Caco-2 (cell line): ENCODE measurements around the gene GP5. TPM values are rescaled to one million over a fixed set of nuclear protein-coding genes. Genes with fewer than 3 reads are reported as not detected.

ENCODE experiments used
- BruUV-seq: library from RNA; stranded (reverse); fragments of 400-500 nt; replicated peaks from 2 replicates; lab custom pipeline; 2021; lab: Mats Ljungman, UMichigan
- CTCF ChIA-PET: fragments of 300-600 bp; sonication (Branson Sonifier 250); formaldehyde crosslinking; loops from one replicate; lab custom pipeline; 2022; ENCODE audit warnings: antibody characterized with exemption; lab: Charles Lee
- POLR2A ChIA-PET: fragments of 300-600 bp; sonication (Branson Sonifier 250); formaldehyde crosslinking; loops from one replicate; lab custom pipeline; 2022; ENCODE audit warnings: antibody characterized with exemption; lab: Charles Lee
- DNase-seq, 2 experiments: peaks; one replicate each; pipeline versions ENCODE4 v3.0.0 to v3.0.0-alpha.2; 2020 to 2022
- H3K27me3 ChIP-seq: replicated peaks from 2 replicates; pipeline ENCODE4 v1.6.0; 2011; ENCODE audit warnings: low read length; ENCODE audit not compliant: control insufficient read depth, insufficient read depth
- H3K36me3 ChIP-seq: 2 replicates; pipeline ENCODE4 v1.5.1; 2011; ENCODE audit warnings: low read length; ENCODE audit not compliant: control insufficient read depth, insufficient read depth
- H3K4me1 ChIP-seq: fragments of 250-450 bp; sonication (Bioruptor Pico); 2 replicates; pipeline ENCODE4 v1.5.1; 2020; ENCODE audit warnings: mild to moderate bottlenecking
- H3K4me3 ChIP-seq: 2 replicates; pipeline ENCODE4 v1.5.1; 2011; ENCODE audit warnings: low read depth, mild to moderate bottlenecking, control low read depth, low read length
- H3K9me3 ChIP-seq: fragments of 250-450 bp; sonication (Bioruptor Pico); 2 replicates; pipeline ENCODE4 v1.5.1; 2020; ENCODE audit warnings: mild to moderate bottlenecking, moderate library complexity
- H3K27ac Mint-ChIP-seq: one replicate; pipeline ENCODE4 v1.8.0; 2022; ENCODE audit warnings: mixed read lengths; ENCODE audit not compliant: unreplicated experiment
- H3K27me3 Mint-ChIP-seq: one replicate; pipeline ENCODE4 v1.8.0; 2022; ENCODE audit warnings: mixed read lengths; ENCODE audit not compliant: insufficient read depth, unreplicated experiment
- H3K36me3 Mint-ChIP-seq: one replicate; pipeline ENCODE4 v1.8.0; 2022; ENCODE audit warnings: mild to moderate bottlenecking, mixed read lengths; ENCODE audit not compliant: insufficient read depth, unreplicated experiment
- H3K4me1 Mint-ChIP-seq: one replicate; pipeline ENCODE4 v1.8.0; 2022; ENCODE audit warnings: low read depth, mixed read lengths; ENCODE audit not compliant: unreplicated experiment
- H3K4me3 Mint-ChIP-seq: one replicate; pipeline ENCODE4 v1.8.0; 2022; ENCODE audit warnings: mild to moderate bottlenecking, moderate library complexity, mixed read lengths; ENCODE audit not compliant: unreplicated experiment
- H3K9me3 Mint-ChIP-seq: one replicate; pipeline ENCODE4 v1.8.0; 2022; ENCODE audit warnings: mixed read lengths; ENCODE audit not compliant: unreplicated experiment
- intact Hi-C: fragments of 100-400 bp; cut with micrococcal nuclease; formaldehyde crosslinking; loops from one replicate; pipeline ENCODE4 v1.10.0; 2022; ENCODE audit not compliant: unreplicated experiment
- total RNA-seq: library from RNA; stranded (reverse); gene quantifications from 2 replicates; pipeline ENCODE4 v1.2.3, GENCODE V29; 2022
- TF ChIP-seq, protein P1 (sequence below), 2 experiments: fragments of 200-600 bp in 1 of 2; IDR thresholded peaks; 1 replicate in 1 of 2; 2 replicates in 1 of 2; pipeline versions ENCODE4 v1.5.1 to v1.8.0; 2011 to 2022; ENCODE audit warnings: antibody characterized with exemption in 1 of 2, control low read depth in 1 of 2, inconsistent platforms in 1 of 2, low read depth in 1 of 2, low read length in 1 of 2, mild to moderate bottlenecking in 1 of 2, moderate library complexity in 1 of 2; ENCODE audit not compliant: insufficient read depth in 1 of 2, severe bottlenecking in 1 of 2, unreplicated experiment in 1 of 2

GP5 gene
- total RNA-seq, 1 experiment from 2014 or later, result 0.25 TPM

- Mint-ChIP-seq H3K36me3 (peaks cover 71% of the 10 kb centered on the region), H3K27me3 (no peaks in the 10 kb centered on the region), H3K4me1 (peaks cover 6% of the 10 kb centered on the region), H3K4me3 (no peak overlapping the region), H3K9me3 (no peaks in the 10 kb centered on the region), H3K27ac (no peak overlapping the region)
- BruUV-seq, result no TSS peak
- intact Hi-C loops, result no loop called here
- TF ChIP-seq, protein P1, sequence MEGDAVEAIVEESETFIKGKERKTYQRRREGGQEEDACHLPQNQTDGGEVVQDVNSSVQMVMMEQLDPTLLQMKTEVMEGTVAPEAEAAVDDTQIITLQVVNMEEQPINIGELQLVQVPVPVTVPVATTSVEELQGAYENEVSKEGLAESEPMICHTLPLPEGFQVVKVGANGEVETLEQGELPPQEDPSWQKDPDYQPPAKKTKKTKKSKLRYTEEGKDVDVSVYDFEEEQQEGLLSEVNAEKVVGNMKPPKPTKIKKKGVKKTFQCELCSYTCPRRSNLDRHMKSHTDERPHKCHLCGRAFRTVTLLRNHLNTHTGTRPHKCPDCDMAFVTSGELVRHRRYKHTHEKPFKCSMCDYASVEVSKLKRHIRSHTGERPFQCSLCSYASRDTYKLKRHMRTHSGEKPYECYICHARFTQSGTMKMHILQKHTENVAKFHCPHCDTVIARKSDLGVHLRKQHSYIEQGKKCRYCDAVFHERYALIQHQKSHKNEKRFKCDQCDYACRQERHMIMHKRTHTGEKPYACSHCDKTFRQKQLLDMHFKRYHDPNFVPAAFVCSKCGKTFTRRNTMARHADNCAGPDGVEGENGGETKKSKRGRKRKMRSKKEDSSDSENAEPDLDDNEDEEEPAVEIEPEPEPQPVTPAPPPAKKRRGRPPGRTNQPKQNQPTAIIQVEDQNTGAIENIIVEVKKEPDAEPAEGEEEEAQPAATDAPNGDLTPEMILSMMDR (IDR thresholded peaks at IDR 0.05; ENCODE audit: insufficient read depth in 1 of 2, low read depth in 1 of 2, low read length in 1 of 2, severe bottlenecking in 1 of 2, unreplicated experiment in 1 of 2), result no peak
- Histone ChIP-seq H3K4me1 (no peaks in the 10 kb centered on the region), H3K27me3 (no peaks in the 10 kb centered on the region), H3K9me3 (no peaks in the 10 kb centered on the region), H3K4me3 (no peak overlapping the region), H3K36me3 (0 out of 2 replicates have a peak, but pooled peaks cover 1% of the 10 kb centered on the region)
- CTCF ChIA-PET, result no interaction called here
- POLR2A ChIA-PET, result no interaction called here
- no peak for DNase-seq
Observed at GRCh38 chr3:194418671-194419070, 19.6 kb upstream of the GP5 start.

GRCh38 chr3:194407423-194407822, 8.4 kb upstream of the GP5 start:
- TF ChIP-seq, protein P1 (IDR thresholded peaks at IDR 0.05; ENCODE audit: insufficient read depth in 1 of 2, low read depth in 1 of 2, low read length in 1 of 2, severe bottlenecking in 1 of 2, unreplicated experiment in 1 of 2), result no peak
- H3K27me3 ChIP-seq, result no peaks in the 10 kb centered on the region
- H3K36me3 ChIP-seq, result no peaks in the 10 kb centered on the region; the same call in 1 of the 2 replicates
- DNase-seq, result peak in 1 of 2 experiments; percentile 34
- H3K36me3 Mint-ChIP-seq, result peaks cover 67% of the 10 kb centered on the region
- no peak overlapping the region for H3K4me3 ChIP-seq
- H3K27ac Mint-ChIP-seq, result no peak overlapping the region
- H3K9me3 Mint-ChIP-seq, result no peaks in the 10 kb centered on the region
- no peaks in the 10 kb centered on the region for H3K9me3 ChIP-seq
- H3K4me3 Mint-ChIP-seq, result peak overlapping the region; percentile 16
- no peaks in the 10 kb centered on the region for H3K4me1 Mint-ChIP-seq
- no peaks in the 10 kb centered on the region for H3K4me1 ChIP-seq
- BruUV-seq, result no TSS peak
- ChIA-PET POLR2A (no interaction called here), CTCF (interaction anchor here (0.6 to 1.2 kb wide), 3 partner anchors 38 to 703 kb away, joined by 3 to 7 read pairs (median 5); partner anchors contain the start of gene LRRC15)
- H3K27me3 Mint-ChIP-seq, result no peaks in the 10 kb centered on the region
- intact Hi-C loops, result no loop called here

DNA sequence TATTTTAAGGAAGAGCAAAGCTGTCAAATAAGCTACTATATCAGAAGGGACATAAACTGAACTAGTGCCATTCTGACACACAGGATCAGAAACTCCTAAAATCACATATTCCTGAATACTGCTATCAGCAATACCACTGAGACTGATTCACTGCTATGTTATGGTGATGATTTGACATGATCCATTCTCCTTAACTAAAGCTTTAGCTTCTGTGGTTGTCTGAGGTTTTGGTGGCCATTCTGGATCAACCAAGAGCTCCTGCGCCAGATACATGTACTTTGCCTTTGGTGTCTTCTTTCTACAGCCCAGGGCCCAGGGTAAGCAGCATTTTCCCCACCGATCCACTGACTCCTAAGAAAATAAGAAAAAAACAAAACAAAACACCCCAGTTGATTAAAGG, 6.7 kb upstream of the GP5 start:
- H3K27me3 ChIP-seq, result no peaks in the 10 kb centered on the region
- Mint-ChIP-seq H3K27me3 (no peaks in the 10 kb centered on the region), H3K36me3 (peaks cover 67% of the 10 kb centered on the region), H3K9me3 (no peaks in the 10 kb centered on the region), H3K4me1 (no peaks in the 10 kb centered on the region), H3K4me3 (no peak overlapping the region), H3K27ac (no peak overlapping the region)
- no peaks in the 10 kb centered on the region for H3K4me1 ChIP-seq
- no TSS peak for BruUV-seq
- TF ChIP-seq, protein P1 (IDR thresholded peaks at IDR 0.05; ENCODE audit: insufficient read depth in 1 of 2, low read depth in 1 of 2, low read length in 1 of 2, severe bottlenecking in 1 of 2, unreplicated experiment in 1 of 2), result no peak
- no peak overlapping the region for H3K4me3 ChIP-seq
- ChIA-PET CTCF (interaction anchor here (0.8 to 1.0 kb wide), 2 partner anchors 10 to 72 kb away, joined by 4 to 5 read pairs; no protein-coding TSS in a partner anchor), POLR2A (interaction anchor here (0.6 kb wide), 1 partner anchor 90 kb away, joined by 3 read pairs; no protein-coding TSS in a partner anchor)
- intact Hi-C loops, result no loop called here
- H3K36me3 ChIP-seq, result no peaks in the 10 kb centered on the region; the same call in 1 of the 2 replicates
- H3K9me3 ChIP-seq, result no peaks in the 10 kb centered on the region
- no peak for DNase-seq
